ENCODE results near the gene MGAT3.

DNA sequence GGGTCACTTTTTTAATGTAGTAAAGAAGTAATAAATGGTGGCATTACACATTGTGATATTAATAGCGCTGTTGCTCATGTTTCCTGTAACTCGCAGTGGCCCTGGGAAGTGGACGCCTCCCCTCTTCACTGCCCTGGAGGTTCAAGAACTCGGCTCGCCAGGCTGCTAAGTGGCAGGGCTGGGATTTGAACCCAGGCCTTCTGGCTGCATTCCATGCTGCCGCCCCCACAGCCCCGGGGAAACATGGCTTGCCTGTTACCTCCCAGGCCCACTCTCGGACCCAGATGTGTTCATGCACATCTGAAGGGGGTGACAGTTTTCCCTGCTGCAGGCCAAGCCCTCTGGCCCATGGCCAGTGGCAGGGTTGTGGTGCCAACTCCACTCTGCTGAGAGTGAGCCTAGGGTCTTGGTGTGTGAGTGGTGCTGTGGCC, 25.0 kb upstream of the MGAT3 start:
- TF ChIP-seq, protein P1, sequence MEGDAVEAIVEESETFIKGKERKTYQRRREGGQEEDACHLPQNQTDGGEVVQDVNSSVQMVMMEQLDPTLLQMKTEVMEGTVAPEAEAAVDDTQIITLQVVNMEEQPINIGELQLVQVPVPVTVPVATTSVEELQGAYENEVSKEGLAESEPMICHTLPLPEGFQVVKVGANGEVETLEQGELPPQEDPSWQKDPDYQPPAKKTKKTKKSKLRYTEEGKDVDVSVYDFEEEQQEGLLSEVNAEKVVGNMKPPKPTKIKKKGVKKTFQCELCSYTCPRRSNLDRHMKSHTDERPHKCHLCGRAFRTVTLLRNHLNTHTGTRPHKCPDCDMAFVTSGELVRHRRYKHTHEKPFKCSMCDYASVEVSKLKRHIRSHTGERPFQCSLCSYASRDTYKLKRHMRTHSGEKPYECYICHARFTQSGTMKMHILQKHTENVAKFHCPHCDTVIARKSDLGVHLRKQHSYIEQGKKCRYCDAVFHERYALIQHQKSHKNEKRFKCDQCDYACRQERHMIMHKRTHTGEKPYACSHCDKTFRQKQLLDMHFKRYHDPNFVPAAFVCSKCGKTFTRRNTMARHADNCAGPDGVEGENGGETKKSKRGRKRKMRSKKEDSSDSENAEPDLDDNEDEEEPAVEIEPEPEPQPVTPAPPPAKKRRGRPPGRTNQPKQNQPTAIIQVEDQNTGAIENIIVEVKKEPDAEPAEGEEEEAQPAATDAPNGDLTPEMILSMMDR (IDR thresholded peaks at IDR 0.05) = no peak
- TF ChIP-seq POLR2A (IDR thresholded peaks at IDR 0.05) = no peak
